ENCODE measurements around the gene GPR158.

GPR158 gene

GRCh38 chr10:25278180-25278579 is 103.4 kb downstream of the GPR158 start:
- H3K4me3 ChIP-seq (ENCODE audit: low read length) = no peak overlapping the region
- TF ChIP-seq CTCF (conservative IDR thresholded peaks at IDR 0.05; ENCODE audit: low read length) = no peak
- no peak for DNase-seq (ENCODE audit: low read depth)

- DNase-seq (ENCODE audit: low read depth) = no peak
- H3K4me3 ChIP-seq (ENCODE audit: low read length) = no peak overlapping the region
- no peak for TF ChIP-seq CTCF (conservative IDR thresholded peaks at IDR 0.05; ENCODE audit: low read length)
Measured at GRCh38 chr10:25280076-25280475, 105.3 kb downstream of the GPR158 start.

GRCh38 chr10:25280573-25280972 is 105.8 kb downstream of the GPR158 start:
- TF ChIP-seq CTCF (conservative IDR thresholded peaks at IDR 0.05; ENCODE audit: low read length) = no peak
- no peak for DNase-seq (ENCODE audit: low read depth)
- H3K4me3 ChIP-seq (ENCODE audit: low read length) = no peak overlapping the region

- H3K4me3 ChIP-seq (ENCODE audit: low read length) = no peak overlapping the region
- no peak for DNase-seq (ENCODE audit: low read depth)
- no peak for TF ChIP-seq CTCF (conservative IDR thresholded peaks at IDR 0.05; ENCODE audit: low read length)
Measured at GRCh38 chr10:25285809-25286208, 111.0 kb downstream of the GPR158 start.

GRCh38 chr10:25288181-25288580 is 113.4 kb downstream of the GPR158 start:
- H3K4me3 ChIP-seq (ENCODE audit: low read length) = no peak overlapping the region
- no peak for DNase-seq (ENCODE audit: low read depth)
- TF ChIP-seq CTCF (conservative IDR thresholded peaks at IDR 0.05; ENCODE audit: low read length) = no peak

GRCh38 chr10:25294032-25294926 is 119.5 kb downstream of the GPR158 start:
- H3K4me3 ChIP-seq (ENCODE audit: low read length) = no peak overlapping the region
- DNase-seq (ENCODE audit: low read depth) = no peak
- TF ChIP-seq CTCF (conservative IDR thresholded peaks at IDR 0.05; ENCODE audit: low read length) = no peak

- no peak for DNase-seq (ENCODE audit: low read depth)
- H3K4me3 ChIP-seq (ENCODE audit: low read length) = no peak overlapping the region
- no peak for TF ChIP-seq CTCF (conservative IDR thresholded peaks at IDR 0.05; ENCODE audit: low read length)
Measured at GRCh38 chr10:25296324-25296723, 121.5 kb downstream of the GPR158 start.

Measured in AG10803 (cell line).